ENCODE results near the gene ADGRA3. TPM values are rescaled to one million over a fixed set of nuclear protein-coding genes. Genes with fewer than 3 reads are reported as not detected.

Gene ADGRA3
- total RNA-seq, 2 donors from 2014 or later = 32.0 to 33.8 TPM

DNA sequence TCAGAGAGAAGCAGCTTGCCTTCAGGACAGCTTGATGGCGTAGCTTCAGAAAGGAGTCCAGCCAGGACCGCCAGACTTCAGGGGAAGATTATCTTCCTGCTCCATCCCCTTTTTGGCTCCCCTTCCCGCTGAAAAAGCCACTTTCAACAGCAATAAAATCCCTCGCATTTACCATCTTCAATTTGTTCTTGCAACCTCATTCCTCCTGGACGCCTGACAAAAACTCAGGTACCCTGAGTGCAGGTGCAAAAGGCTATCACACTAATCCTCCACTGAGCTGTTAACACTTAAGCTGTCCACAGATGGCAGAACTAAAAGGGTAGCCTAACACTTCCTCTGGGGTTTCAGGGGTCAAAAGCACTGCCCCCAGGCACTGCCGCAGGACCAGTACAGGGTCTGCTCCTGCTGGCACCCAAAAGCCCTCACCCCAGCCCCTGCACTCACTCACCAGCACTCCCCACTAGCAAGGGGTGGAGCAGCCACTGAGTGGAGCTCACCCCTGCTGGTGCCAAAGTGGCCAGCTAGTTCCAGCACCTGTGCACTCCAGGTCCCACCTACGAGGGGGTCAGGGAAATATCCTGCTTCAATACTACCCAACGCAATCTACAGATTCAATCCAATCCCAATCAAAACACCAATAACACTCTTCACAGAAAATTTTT lies 145.8 kb downstream of the ADGRA3 start:
- Histone ChIP-seq H3K9me3 (no peaks in the 10 kb centered on the region), H3K4me3 (no peak overlapping the region), H3K27ac (no peak overlapping the region), H3K36me3 (no peaks in the 10 kb centered on the region), H3K27me3 (replicated peaks; ENCODE audit: insufficient read depth) (no peaks in the 10 kb centered on the region), H3K4me1 (replicated peaks) (no peaks in the 10 kb centered on the region)
- TF ChIP-seq, protein P1, sequence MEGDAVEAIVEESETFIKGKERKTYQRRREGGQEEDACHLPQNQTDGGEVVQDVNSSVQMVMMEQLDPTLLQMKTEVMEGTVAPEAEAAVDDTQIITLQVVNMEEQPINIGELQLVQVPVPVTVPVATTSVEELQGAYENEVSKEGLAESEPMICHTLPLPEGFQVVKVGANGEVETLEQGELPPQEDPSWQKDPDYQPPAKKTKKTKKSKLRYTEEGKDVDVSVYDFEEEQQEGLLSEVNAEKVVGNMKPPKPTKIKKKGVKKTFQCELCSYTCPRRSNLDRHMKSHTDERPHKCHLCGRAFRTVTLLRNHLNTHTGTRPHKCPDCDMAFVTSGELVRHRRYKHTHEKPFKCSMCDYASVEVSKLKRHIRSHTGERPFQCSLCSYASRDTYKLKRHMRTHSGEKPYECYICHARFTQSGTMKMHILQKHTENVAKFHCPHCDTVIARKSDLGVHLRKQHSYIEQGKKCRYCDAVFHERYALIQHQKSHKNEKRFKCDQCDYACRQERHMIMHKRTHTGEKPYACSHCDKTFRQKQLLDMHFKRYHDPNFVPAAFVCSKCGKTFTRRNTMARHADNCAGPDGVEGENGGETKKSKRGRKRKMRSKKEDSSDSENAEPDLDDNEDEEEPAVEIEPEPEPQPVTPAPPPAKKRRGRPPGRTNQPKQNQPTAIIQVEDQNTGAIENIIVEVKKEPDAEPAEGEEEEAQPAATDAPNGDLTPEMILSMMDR (IDR thresholded peaks at IDR 0.05) = no peak
- TF ChIP-seq POLR2AphosphoS5 (IDR thresholded peaks at IDR 0.05) = no peak
- TF ChIP-seq POLR2A (IDR thresholded peaks at IDR 0.05) = no peak
- intact Hi-C loops (cut with DNase I) = no loop called here
- WGBS = 68% methylated on average over 8 of the region's 8 CpGs
- no peak for DNase-seq (ENCODE audit: low spot score)

DNA sequence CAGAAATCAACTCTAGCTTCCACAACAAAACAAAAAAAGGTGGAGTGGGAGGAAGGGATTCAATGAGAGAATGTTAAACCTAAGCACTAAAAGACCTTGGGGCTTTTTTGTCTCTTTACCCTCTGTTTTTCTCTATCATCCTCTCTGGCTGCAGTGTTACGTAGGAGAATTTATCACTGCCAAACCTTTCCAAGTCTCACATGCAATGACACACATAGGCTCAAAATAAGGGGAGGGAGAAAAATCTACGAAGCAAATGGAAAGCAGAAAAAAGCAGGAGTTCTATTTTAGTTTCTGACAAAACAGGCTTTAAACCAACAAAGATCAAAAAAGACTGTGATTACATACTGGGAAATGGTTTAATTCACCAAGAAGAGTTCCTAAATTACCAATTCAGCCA lies 152.1 kb downstream of the ADGRA3 start:
- TF ChIP-seq, protein P1 (IDR thresholded peaks at IDR 0.05) = no peak
- TF ChIP-seq POLR2A (IDR thresholded peaks at IDR 0.05) (no peak), POLR2AphosphoS5 (IDR thresholded peaks at IDR 0.05) (no peak)
- no peaks in the 10 kb centered on the region for H3K4me1 ChIP-seq (replicated peaks)
- no peaks in the 10 kb centered on the region for H3K36me3 ChIP-seq
- no peaks in the 10 kb centered on the region for H3K27me3 ChIP-seq (replicated peaks; ENCODE audit: insufficient read depth)
- no peaks in the 10 kb centered on the region for H3K9me3 ChIP-seq
- intact Hi-C loops (cut with DNase I) = no loop called here
- 83% methylated on average over 2 of the region's 2 CpGs for WGBS
- DNase-seq (ENCODE audit: low spot score) = no peak
- no peak overlapping the region for H3K4me3 ChIP-seq
- no peak overlapping the region for H3K27ac ChIP-seq

DNA sequence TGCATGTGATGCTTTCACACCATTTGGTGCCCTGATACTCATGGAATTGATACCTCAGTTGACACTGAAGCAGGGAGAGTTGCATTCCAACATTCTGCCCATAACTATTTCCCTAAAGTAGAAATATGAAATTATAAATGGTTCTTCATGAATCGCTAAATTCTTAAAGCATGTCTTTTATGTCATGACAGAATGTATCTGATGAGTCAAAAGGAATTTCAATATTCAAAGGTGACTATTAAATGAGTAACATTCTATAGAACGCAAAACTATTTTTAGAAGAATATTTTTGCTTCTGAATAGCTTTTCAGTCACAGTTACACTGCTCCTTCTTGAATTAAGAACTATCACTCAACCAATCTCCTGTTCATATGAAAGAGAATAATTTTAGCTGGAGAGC lies 152.8 kb downstream of the ADGRA3 start:
- DNase-seq (ENCODE audit: low spot score) = no peak
- Histone ChIP-seq H3K4me1 (replicated peaks) (no peaks in the 10 kb centered on the region), H3K9me3 (no peaks in the 10 kb centered on the region), H3K27ac (no peak overlapping the region), H3K4me3 (no peak overlapping the region), H3K36me3 (no peaks in the 10 kb centered on the region), H3K27me3 (replicated peaks; ENCODE audit: insufficient read depth) (no peaks in the 10 kb centered on the region)
- 76% methylated on average over 2 of the region's 2 CpGs for WGBS
- TF ChIP-seq, protein P1 (IDR thresholded peaks at IDR 0.05) = no peak
- TF ChIP-seq POLR2AphosphoS5 (IDR thresholded peaks at IDR 0.05) = no peak
- no peak for TF ChIP-seq POLR2A (IDR thresholded peaks at IDR 0.05)
- intact Hi-C loops (cut with DNase I) = no loop called here

DNA sequence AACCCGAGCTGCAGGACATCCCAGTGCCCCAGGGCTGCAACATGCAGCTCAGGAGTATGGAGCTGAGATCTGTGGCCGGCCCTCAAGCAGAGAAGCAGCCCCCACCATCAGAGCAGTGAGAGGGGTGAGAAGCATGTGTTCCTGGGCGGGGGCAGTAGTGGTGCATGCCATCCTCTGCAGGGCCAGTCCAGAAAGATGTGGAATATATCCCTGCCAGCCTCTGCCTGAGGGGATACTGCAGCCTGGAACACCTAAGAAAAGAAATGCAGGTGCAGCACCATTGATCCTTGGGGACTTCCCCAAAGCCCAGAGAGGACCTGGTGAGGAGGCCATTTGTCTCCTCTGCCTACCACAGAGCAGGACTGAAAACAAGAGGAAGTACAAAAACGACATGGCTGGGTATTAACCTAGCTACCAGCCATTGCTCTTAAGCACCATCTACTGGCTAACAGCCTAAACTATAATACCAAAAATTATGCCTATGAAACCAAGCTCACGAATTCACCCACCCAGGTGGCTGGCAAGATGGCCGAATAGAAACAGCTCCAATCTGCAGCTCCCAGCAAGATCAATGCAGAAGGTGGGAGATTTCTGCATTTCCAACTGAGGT lies 158.8 kb downstream of the ADGRA3 start:
- intact Hi-C loops (cut with DNase I) = no loop called here
- 63% methylated on average over 6 of the region's 6 CpGs for WGBS
- Histone ChIP-seq H3K4me3 (no peak overlapping the region), H3K36me3 (no peaks in the 10 kb centered on the region), H3K27me3 (replicated peaks; ENCODE audit: insufficient read depth) (no peaks in the 10 kb centered on the region), H3K27ac (no peak overlapping the region), H3K9me3 (no peaks in the 10 kb centered on the region), H3K4me1 (replicated peaks) (no peaks in the 10 kb centered on the region)
- TF ChIP-seq POLR2A (IDR thresholded peaks at IDR 0.05) (no peak), POLR2AphosphoS5 (IDR thresholded peaks at IDR 0.05) (no peak)
- TF ChIP-seq, protein P1 (IDR thresholded peaks at IDR 0.05) = peak in 2 of 4 experiments; percentile 28 to 40
- no peak for DNase-seq (ENCODE audit: low spot score)

DNA sequence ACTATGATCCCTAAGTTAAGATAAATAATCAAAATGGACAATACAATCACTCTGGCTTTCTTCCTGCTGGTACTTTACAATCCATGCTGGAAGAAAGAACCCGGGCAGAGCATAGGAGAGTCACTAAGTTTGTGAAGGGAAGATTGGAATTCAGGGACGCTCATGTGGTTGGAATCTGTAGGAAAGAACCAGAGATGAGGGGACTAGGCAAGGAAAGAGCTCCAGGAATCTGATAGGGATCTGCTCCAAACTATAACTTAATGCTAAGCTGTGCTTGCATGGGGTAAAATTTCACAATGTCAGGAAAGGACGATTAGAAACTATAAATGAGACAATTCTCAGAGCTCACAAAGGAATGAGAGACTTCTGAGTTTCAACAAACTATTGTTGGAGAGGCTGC lies 167.5 kb downstream of the ADGRA3 start:
- intact Hi-C loops (cut with DNase I) = no loop called here
- no peak overlapping the region for H3K4me3 ChIP-seq
- H3K36me3 ChIP-seq = no peaks in the 10 kb centered on the region
- no peak for DNase-seq (ENCODE audit: low spot score)
- TF ChIP-seq, protein P1 (IDR thresholded peaks at IDR 0.05) = no peak
- TF ChIP-seq POLR2AphosphoS5 (IDR thresholded peaks at IDR 0.05) (no peak), POLR2A (IDR thresholded peaks at IDR 0.05) (no peak)
- no peaks in the 10 kb centered on the region for H3K9me3 ChIP-seq
- 42% methylated on average over 3 of the region's 3 CpGs for WGBS
- no peaks in the 10 kb centered on the region for H3K27me3 ChIP-seq (replicated peaks; ENCODE audit: insufficient read depth)
- no peak overlapping the region for H3K27ac ChIP-seq
- H3K4me1 ChIP-seq (replicated peaks) = no peaks in the 10 kb centered on the region
